K562 (cell line): ENCODE results near the gene RAB5A. TPM values are rescaled to one million over a fixed set of nuclear protein-coding genes. Genes with fewer than 3 reads are reported as not detected.

Experiments used
- E2F3 ChIP-seq: fragments of 250-450 bp; sonication (Bioruptor Pico); IDR thresholded peaks from 2 replicates; pipeline ENCODE4 v1.4.0; 2020; ENCODE audit warnings: mild to moderate bottlenecking
- ELF4 ChIP-seq: fragments of 450-650 bp; formaldehyde crosslinking; IDR thresholded peaks from 2 replicates; pipeline ENCODE4 v1.4.0; 2022; ENCODE audit warnings: missing genetic modification characterization
- ETS2 ChIP-seq: IDR thresholded peaks from 2 replicates; pipeline ENCODE4 v1.6.1; 2016; ENCODE audit warnings: borderline replicate concordance, missing genetic modification characterization, mild to moderate bottlenecking, moderate library complexity, missing compliant biosample characterization; ENCODE audit not compliant: poor library complexity, severe bottlenecking
- FOS ChIP-seq: IDR thresholded peaks from 3 replicates; pipeline ENCODE4 v1.6.1; 2011; ENCODE audit not compliant: insufficient read length; ENCODE audit errors: extremely low read depth
- HNRNPK ChIP-seq: fragments of 200-400 bp; formaldehyde crosslinking; IDR thresholded peaks from one replicate; pipeline ENCODE4 v1.6.1; 2018; ENCODE audit warnings: mild to moderate bottlenecking, low read depth, low read length; ENCODE audit not compliant: poor library complexity, severe bottlenecking
- KLF6 ChIP-seq: fragments of 250-450 bp; sonication (Bioruptor Pico); IDR thresholded peaks from 2 replicates; pipeline ENCODE4 v1.4.0; 2020; ENCODE audit warnings: mild to moderate bottlenecking, moderate library complexity, borderline replicate concordance
- MECOM ChIP-seq: fragments of 250-450 bp; sonication (Bioruptor Pico); IDR thresholded peaks from 2 replicates; pipeline ENCODE4 v1.8.0; 2022; ENCODE audit warnings: inconsistent platforms
- MYC ChIP-seq, 2 experiments: fragments of 250-450 bp in 1 of 2; sonication (Bioruptor Pico) in 1 of 2; IDR thresholded peaks; 2 replicates each; pipeline versions ENCODE4 v1.5.1 to v1.6.1; 2012 to 2021; ENCODE audit warnings: low read depth in 2 of 2, borderline replicate concordance in 1 of 2, improper control_type of control experiment in 1 of 2, low read length in 1 of 2, mild to moderate bottlenecking in 1 of 2, moderate library complexity in 1 of 2
- NRF1 ChIP-seq, 2 experiments: fragments of 450-650 bp; IDR thresholded peaks in 1 of 2; conservative IDR thresholded peaks in 1 of 2; 2 replicates each; pipeline ENCODE4 v1.6.1; 2014; ENCODE audit warnings: mild to moderate bottlenecking in 2 of 2
- POU5F1 ChIP-seq: fragments of 150-350 bp; IDR thresholded peaks from 2 replicates; pipeline ENCODE4 v1.6.1; 2014; ENCODE audit warnings: borderline replicate concordance, low read length, low read depth, mild to moderate bottlenecking; ENCODE audit not compliant: partially characterized antibody
- PYGO2 ChIP-seq: fragments of 450-650 bp; IDR thresholded peaks from 2 replicates; pipeline ENCODE4 v1.6.1; 2016; ENCODE audit warnings: mild to moderate bottlenecking, missing genetic modification characterization, moderate library complexity, missing compliant biosample characterization
- RBM17 ChIP-seq: fragments of 200-400 bp; formaldehyde crosslinking; IDR thresholded peaks from 2 replicates; pipeline ENCODE4 v1.6.1; 2017; ENCODE audit warnings: low read depth, mild to moderate bottlenecking, low read length, borderline replicate concordance
- RBM25 ChIP-seq: fragments of 200-400 bp; formaldehyde crosslinking; IDR thresholded peaks from 2 replicates; pipeline ENCODE4 v1.6.1; 2018; ENCODE audit warnings: low read length, low read depth, moderate library complexity; ENCODE audit not compliant: severe bottlenecking
- SIN3A ChIP-seq, 2 experiments: fragments of 150-350 bp in 1 of 2; IDR thresholded peaks; 2 replicates each; pipeline ENCODE4 v1.6.1; 2011 to 2016; ENCODE audit warnings: borderline replicate concordance in 2 of 2, low read depth in 2 of 2, low read length in 2 of 2, mild to moderate bottlenecking in 2 of 2, moderate library complexity in 2 of 2; ENCODE audit not compliant: control insufficient read depth in 1 of 2
- SREBF1 ChIP-seq: fragments of 150-350 bp; IDR thresholded peaks from 2 replicates; pipeline ENCODE4 v1.6.1; 2014; ENCODE audit warnings: antibody characterized with exemption, low read depth, low read length, borderline replicate concordance
- TCFL5 ChIP-seq: fragments of 250-450 bp; sonication (Bioruptor Pico); conservative IDR thresholded peaks from 2 replicates; pipeline ENCODE4 v1.6.1; 2021; ENCODE audit warnings: mild to moderate bottlenecking, moderate library complexity, matching md5 sums
- ZNF311 ChIP-seq: fragments of 250-450 bp; sonication (Bioruptor Pico); IDR thresholded peaks from 2 replicates; pipeline ENCODE4 v1.4.0; 2020; ENCODE audit warnings: mild to moderate bottlenecking, moderate library complexity
- polyA plus RNA-seq, 8 experiments: library from polyadenylated mRNA; depleted of rRNA in 4 of 8; stranded (reverse) in 5 of 8; unstranded in 3 of 8; fragments of >200 nt; fragmentation: Nextera tagmentation in 2 of 8; fragmentation: Illumina TruSeq in 1 of 8; extraction: Ambion mirVana in 2 of 8; extraction: Trizol in 1 of 8; gene quantifications; 2 replicates each; pipeline versions ENCODE4 v1.2.1 to v1.2.3, GENCODE V29; 2011 to 2014; ENCODE audit warnings: inconsistent platforms in 1 of 8, missing spikeins in 1 of 8
- total RNA-seq, 7 experiments: library from RNA; depleted of rRNA in 6 of 7; stranded (reverse); fragments of >200 nt in 6 of 7; fragmentation: Illumina TruSeq in 2 of 7; extraction: Trizol in 2 of 7; gene quantifications; 2 replicates each; pipeline versions ENCODE4 v1.2.1 to v1.2.3, GENCODE V29; 2011 to 2021; ENCODE audit warnings: low replicate concordance in 1 of 7
- TF ChIP-seq, protein P1 (sequence below): sonication (generic); formaldehyde crosslinking; IDR thresholded peaks from 2 replicates; pipeline ENCODE4 v1.8.0; 2022; ENCODE audit warnings: mild to moderate bottlenecking, missing genetic modification reagents
- TF ChIP-seq, protein P2 (sequence below): IDR thresholded peaks from 3 replicates; pipeline ENCODE4 v1.6.1; 2011; ENCODE audit warnings: borderline replicate concordance, mild to moderate bottlenecking; ENCODE audit not compliant: insufficient read length, insufficient read depth
- TF ChIP-seq, protein P3 (sequence below): sonication (generic); formaldehyde crosslinking; IDR thresholded peaks from 2 replicates; pipeline ENCODE4 v1.8.0; 2023; ENCODE audit warnings: mild to moderate bottlenecking, missing genetic modification reagents

The RAB5A gene
- total and polyA plus RNA-seq, 9 of the 15 experiments (the other 6 are each of a cell fraction or from before 2014, with no cell fraction given) = 28.3 to 64.2 (median 49.0) TPM

GRCh38 chr3:20022954-20023622 lies 76.2 kb downstream of the RAB5A start (continued):
- TF ChIP-seq NRF1 (conservative IDR thresholded peaks at IDR 0.05 in 1 of 2, IDR thresholded peaks at IDR 0.05 in 1 of 2) = peak; percentile 39 to 47; a peak in 2 of 4 replicates
- TF ChIP-seq SREBF1 = no peak
- TF ChIP-seq, protein P1, sequence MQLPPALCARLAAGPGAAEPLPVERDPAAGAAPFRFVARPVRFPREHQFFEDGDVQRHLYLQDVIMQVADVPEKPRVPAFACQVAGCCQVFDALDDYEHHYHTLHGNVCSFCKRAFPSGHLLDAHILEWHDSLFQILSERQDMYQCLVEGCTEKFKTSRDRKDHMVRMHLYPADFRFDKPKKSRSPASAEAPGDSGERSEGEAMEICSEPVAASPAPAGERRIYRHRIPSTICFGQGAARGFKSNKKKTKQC (CRISPR knock-in tag) = no peak
- peak; percentile 41; the same call in 1 of the 2 replicates for TF ChIP-seq ELF4
- TF ChIP-seq HNRNPK = no peak
- TF ChIP-seq SIN3A (IDR thresholded peaks at IDR 0.05; ENCODE audit: borderline replicate concordance in 2 of 2, control insufficient read depth in 1 of 2, low read depth in 2 of 2, low read length in 2 of 2) = no peak
- peak; percentile 95 for TF ChIP-seq MYC (IDR thresholded peaks at IDR 0.05; ENCODE audit: low read depth, low read length)
- TF ChIP-seq MYC (CRISPR knock-in tag; IDR thresholded peaks at IDR 0.05; ENCODE audit: borderline replicate concordance, low read depth) = no peak
- TF ChIP-seq PYGO2 = peak; percentile 84
- peak; percentile 52 for TF ChIP-seq FOS
- TF ChIP-seq TCFL5 (CRISPR knock-in tag) = no peak
- TF ChIP-seq ZNF311 (CRISPR knock-in tag) = no peak
- no peak for TF ChIP-seq E2F3
- TF ChIP-seq MECOM = peak; percentile 95
- TF ChIP-seq, protein P2, sequence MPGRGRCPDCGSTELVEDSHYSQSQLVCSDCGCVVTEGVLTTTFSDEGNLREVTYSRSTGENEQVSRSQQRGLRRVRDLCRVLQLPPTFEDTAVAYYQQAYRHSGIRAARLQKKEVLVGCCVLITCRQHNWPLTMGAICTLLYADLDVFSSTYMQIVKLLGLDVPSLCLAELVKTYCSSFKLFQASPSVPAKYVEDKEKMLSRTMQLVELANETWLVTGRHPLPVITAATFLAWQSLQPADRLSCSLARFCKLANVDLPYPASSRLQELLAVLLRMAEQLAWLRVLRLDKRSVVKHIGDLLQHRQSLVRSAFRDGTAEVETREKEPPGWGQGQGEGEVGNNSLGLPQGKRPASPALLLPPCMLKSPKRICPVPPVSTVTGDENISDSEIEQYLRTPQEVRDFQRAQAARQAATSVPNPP = no peak
- TF ChIP-seq RBM17 = no peak
- no peak; the same call in 1 of the 2 replicates for TF ChIP-seq KLF6 (CRISPR knock-in tag)
- no peak for TF ChIP-seq ETS2
- TF ChIP-seq RBM25 = peak; percentile 63
- TF ChIP-seq, protein P3, sequence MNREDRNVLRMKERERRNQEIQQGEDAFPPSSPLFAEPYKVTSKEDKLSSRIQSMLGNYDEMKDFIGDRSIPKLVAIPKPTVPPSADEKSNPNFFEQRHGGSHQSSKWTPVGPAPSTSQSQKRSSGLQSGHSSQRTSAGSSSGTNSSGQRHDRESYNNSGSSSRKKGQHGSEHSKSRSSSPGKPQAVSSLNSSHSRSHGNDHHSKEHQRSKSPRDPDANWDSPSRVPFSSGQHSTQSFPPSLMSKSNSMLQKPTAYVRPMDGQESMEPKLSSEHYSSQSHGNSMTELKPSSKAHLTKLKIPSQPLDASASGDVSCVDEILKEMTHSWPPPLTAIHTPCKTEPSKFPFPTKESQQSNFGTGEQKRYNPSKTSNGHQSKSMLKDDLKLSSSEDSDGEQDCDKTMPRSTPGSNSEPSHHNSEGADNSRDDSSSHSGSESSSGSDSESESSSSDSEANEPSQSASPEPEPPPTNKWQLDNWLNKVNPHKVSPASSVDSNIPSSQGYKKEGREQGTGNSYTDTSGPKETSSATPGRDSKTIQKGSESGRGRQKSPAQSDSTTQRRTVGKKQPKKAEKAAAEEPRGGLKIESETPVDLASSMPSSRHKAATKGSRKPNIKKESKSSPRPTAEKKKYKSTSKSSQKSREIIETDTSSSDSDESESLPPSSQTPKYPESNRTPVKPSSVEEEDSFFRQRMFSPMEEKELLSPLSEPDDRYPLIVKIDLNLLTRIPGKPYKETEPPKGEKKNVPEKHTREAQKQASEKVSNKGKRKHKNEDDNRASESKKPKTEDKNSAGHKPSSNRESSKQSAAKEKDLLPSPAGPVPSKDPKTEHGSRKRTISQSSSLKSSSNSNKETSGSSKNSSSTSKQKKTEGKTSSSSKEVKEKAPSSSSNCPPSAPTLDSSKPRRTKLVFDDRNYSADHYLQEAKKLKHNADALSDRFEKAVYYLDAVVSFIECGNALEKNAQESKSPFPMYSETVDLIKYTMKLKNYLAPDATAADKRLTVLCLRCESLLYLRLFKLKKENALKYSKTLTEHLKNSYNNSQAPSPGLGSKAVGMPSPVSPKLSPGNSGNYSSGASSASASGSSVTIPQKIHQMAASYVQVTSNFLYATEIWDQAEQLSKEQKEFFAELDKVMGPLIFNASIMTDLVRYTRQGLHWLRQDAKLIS (CRISPR knock-in tag) = no peak
- no peak for TF ChIP-seq POU5F1
